WTC11 (cell line): ENCODE measurements around the gene FYN. TPM values are rescaled to one million over a fixed set of nuclear protein-coding genes. Genes with fewer than 3 reads are reported as not detected.

Source experiments
- ATAC-seq: fragments of 200-7000 bp; cut with Tn5 transposase; 2 replicates; pipeline ENCODE4 v1.10.0; 2021; ENCODE audit warnings: mild to moderate bottlenecking, moderate library complexity
- CTCF ChIA-PET: fragments of 300-600 bp; sonication (Branson Sonifier 250); formaldehyde crosslinking; loops from one replicate; lab custom pipeline; 2021; ENCODE audit warnings: antibody characterized with exemption; lab: Charles Lee
- POLR2A ChIA-PET: fragments of 350-600 bp; sonication (Branson Sonifier 250); formaldehyde crosslinking; loops from one replicate; lab custom pipeline; 2021; ENCODE audit warnings: antibody characterized with exemption; lab: Charles Lee
- DNase-seq: peaks from one replicate; pipeline ENCODE4 v3.0.0; 2021; ENCODE audit warnings: low spot score
- H3K27ac Mint-ChIP-seq: 2 replicates; pipeline ENCODE4 v1.8.0; 2021; ENCODE audit warnings: mixed read lengths
- H3K27me3 Mint-ChIP-seq: 2 replicates; pipeline ENCODE4 v1.8.0; 2021; ENCODE audit warnings: low read depth, mild to moderate bottlenecking, moderate library complexity, mixed read lengths
- H3K36me3 Mint-ChIP-seq: 2 replicates; pipeline ENCODE4 v1.8.0; 2021; ENCODE audit warnings: mixed read lengths
- H3K4me1 Mint-ChIP-seq: 2 replicates; pipeline ENCODE4 v1.8.0; 2022; ENCODE audit warnings: mixed read lengths
- H3K4me3 Mint-ChIP-seq: 2 replicates; pipeline ENCODE4 v1.8.0; 2021; ENCODE audit warnings: mild to moderate bottlenecking, moderate library complexity, mixed read lengths
- H3K9me3 Mint-ChIP-seq: 2 replicates; pipeline ENCODE4 v1.8.0; 2021; ENCODE audit warnings: mixed read lengths
- CDX4 ChIP-seq: fragments of 250-450 bp; sonication (Bioruptor Pico); IDR thresholded peaks from 2 replicates; pipeline ENCODE4 v1.9.0; 2021; ENCODE audit warnings: moderate library complexity, mild to moderate bottlenecking, inconsistent platforms, borderline replicate concordance
- E2F4 ChIP-seq: sonication (generic); formaldehyde crosslinking; IDR thresholded peaks from 2 replicates; pipeline ENCODE4 v1.8.1; 2022; ENCODE audit warnings: low read depth, mild to moderate bottlenecking, moderate library complexity, missing genetic modification reagents, borderline replicate concordance
- FOXP1 ChIP-seq: sonication (generic); formaldehyde crosslinking; IDR thresholded peaks from 2 replicates; pipeline ENCODE4 v1.8.0; 2022; ENCODE audit warnings: missing genetic modification reagents, mild to moderate bottlenecking, moderate library complexity, borderline replicate concordance
- FOXP4 ChIP-seq: sonication (generic); formaldehyde crosslinking; IDR thresholded peaks from 2 replicates; pipeline ENCODE4 v1.8.0; 2022; ENCODE audit warnings: mild to moderate bottlenecking, missing genetic modification reagents
- HMGXB4 ChIP-seq: sonication (generic); formaldehyde crosslinking; IDR thresholded peaks from 2 replicates; pipeline ENCODE4 v1.8.1; 2023; ENCODE audit warnings: mild to moderate bottlenecking, moderate library complexity, missing genetic modification reagents
- IRF2 ChIP-seq: sonication (generic); formaldehyde crosslinking; IDR thresholded peaks from 2 replicates; pipeline ENCODE4 v1.8.0; 2022; ENCODE audit warnings: low read depth, missing genetic modification reagents, borderline replicate concordance
- MYBL2 ChIP-seq: sonication (generic); formaldehyde crosslinking; IDR thresholded peaks from 2 replicates; pipeline ENCODE4 v1.8.1; 2023; ENCODE audit warnings: mild to moderate bottlenecking, moderate library complexity, missing genetic modification reagents
- NR1H2 ChIP-seq: sonication (generic); formaldehyde crosslinking; IDR thresholded peaks from 2 replicates; pipeline ENCODE4 v1.9.0; 2021; ENCODE audit warnings: mild to moderate bottlenecking, moderate library complexity, missing genetic modification reagents
- PREB ChIP-seq: sonication (generic); formaldehyde crosslinking; IDR thresholded peaks from 2 replicates; pipeline ENCODE4 v1.8.1; 2022; ENCODE audit warnings: mild to moderate bottlenecking, missing genetic modification reagents, moderate library complexity, borderline replicate concordance
- TEAD4 ChIP-seq: sonication (generic); formaldehyde crosslinking; IDR thresholded peaks from 2 replicates; pipeline ENCODE4 v1.8.0; 2022; ENCODE audit warnings: mild to moderate bottlenecking, missing genetic modification reagents
- USF2 ChIP-seq: sonication (generic); formaldehyde crosslinking; IDR thresholded peaks from 2 replicates; pipeline ENCODE4 v1.8.1; 2023; ENCODE audit warnings: mild to moderate bottlenecking, missing genetic modification reagents, moderate library complexity
- ZNF138 ChIP-seq: sonication (generic); formaldehyde crosslinking; conservative IDR thresholded peaks from 2 replicates; pipeline ENCODE4 v1.8.1; 2022; ENCODE audit warnings: mild to moderate bottlenecking, moderate library complexity, missing genetic modification reagents
- ZNF425 ChIP-seq: fragments of 250-450 bp; sonication (Bioruptor Pico); conservative IDR thresholded peaks from 2 replicates; pipeline ENCODE4 v1.9.0; 2021; ENCODE audit warnings: mild to moderate bottlenecking
- total RNA-seq: library from RNA; stranded (reverse); gene quantifications from 3 replicates; pipeline ENCODE4 v1.2.3, GENCODE V29; 2021

Gene FYN
- total RNA-seq, 1 experiment from 2014 or later = 63.9 TPM

- TF ChIP-seq E2F4 (CRISPR knock-in tag) = no peak
- TF ChIP-seq ZNF425 = no peak
- TF ChIP-seq ZNF138 (CRISPR knock-in tag) = no peak
- TF ChIP-seq PREB (CRISPR knock-in tag) = no peak
- TF ChIP-seq, all 79 proteins: peak for 0
Measured at GRCh38 chr6:111850295-111850937, 22.8 kb downstream of the FYN start (continued).

GRCh38 chr6:111849298-111849697 is 24.0 kb downstream of the FYN start:
- TF ChIP-seq FOXP1 (CRISPR knock-in tag) (no peak), MYBL2 (CRISPR knock-in tag) (no peak), HMGXB4 (CRISPR knock-in tag) (no peak), IRF2 (CRISPR knock-in tag) (no peak), FOXP4 (CRISPR knock-in tag) (no peak), CDX4 (CRISPR knock-in tag) (no peak)
- no peak overlapping the region for H3K4me3 Mint-ChIP-seq
- H3K9me3 Mint-ChIP-seq = no peaks in the 10 kb centered on the region
- H3K36me3 Mint-ChIP-seq = no peaks in the 10 kb centered on the region
- POLR2A ChIA-PET = no interaction called here
- no peak overlapping the region for H3K27ac Mint-ChIP-seq
- CTCF ChIA-PET = no interaction called here
- no peak for ATAC-seq
- no peaks in the 10 kb centered on the region; the same call in 1 of the 2 replicates for H3K27me3 Mint-ChIP-seq
- DNase-seq = no peak
- peaks cover 63% of the 10 kb centered on the region for H3K4me1 Mint-ChIP-seq

GRCh38 chr6:111848262-111848812 is 24.9 kb downstream of the FYN start:
- CTCF ChIA-PET = no interaction called here
- ATAC-seq = no peak
- H3K4me3 Mint-ChIP-seq = no peak overlapping the region
- no peak overlapping the region for H3K27ac Mint-ChIP-seq
- no peak for TF ChIP-seq USF2 (CRISPR knock-in tag)
- no peak for TF ChIP-seq TEAD4
- TF ChIP-seq MYBL2 (CRISPR knock-in tag) = no peak
- TF ChIP-seq NR1H2 = no peak
- TF ChIP-seq, all 79 proteins: peak for 0
- peaks cover 62% of the 10 kb centered on the region for H3K4me1 Mint-ChIP-seq
- no peak for DNase-seq
- H3K36me3 Mint-ChIP-seq = no peaks in the 10 kb centered on the region
- no peaks in the 10 kb centered on the region; the same call in 1 of the 2 replicates for H3K27me3 Mint-ChIP-seq
- H3K9me3 Mint-ChIP-seq = no peaks in the 10 kb centered on the region
- POLR2A ChIA-PET = no interaction called here
